Transverse colon (tissue), 4 donors: Measurements from ENCODE around the gene KAT2B.

ENCODE experiments used
- EP300 ChIP-seq: sonication (generic); formaldehyde crosslinking; IDR thresholded peaks from one replicate; pipeline ENCODE4 v1.6.1; 2017; ENCODE audit warnings: antibody characterized with exemption, low read depth
- POLR2A ChIP-seq: fragments of 450-650 bp; IDR thresholded peaks from one replicate; pipeline ENCODE4 v1.6.1; 2016; ENCODE audit warnings: antibody characterized with exemption, mild to moderate bottlenecking, moderate library complexity
- POLR2AphosphoS5 ChIP-seq, 3 donors: sonication (generic); formaldehyde crosslinking; IDR thresholded peaks; one replicate each; pipeline ENCODE4 v1.6.1; 2016; ENCODE audit warnings: antibody characterized with exemption in 3 of 3
- TF ChIP-seq, protein P1 (sequence below), 5 experiments: fragments of 200-600 bp in 3 of 5; fragments of 450-650 bp in 2 of 5; sonication (generic) in 3 of 5; IDR thresholded peaks; 1 replicate in 2 of 5; 2 replicates in 3 of 5; pipeline ENCODE4 v1.5.1; 2016 to 2017; ENCODE audit warnings: antibody characterized with exemption in 5 of 5, inconsistent platforms in 3 of 5, mild to moderate bottlenecking in 2 of 5, moderate library complexity in 1 of 5

DNA sequence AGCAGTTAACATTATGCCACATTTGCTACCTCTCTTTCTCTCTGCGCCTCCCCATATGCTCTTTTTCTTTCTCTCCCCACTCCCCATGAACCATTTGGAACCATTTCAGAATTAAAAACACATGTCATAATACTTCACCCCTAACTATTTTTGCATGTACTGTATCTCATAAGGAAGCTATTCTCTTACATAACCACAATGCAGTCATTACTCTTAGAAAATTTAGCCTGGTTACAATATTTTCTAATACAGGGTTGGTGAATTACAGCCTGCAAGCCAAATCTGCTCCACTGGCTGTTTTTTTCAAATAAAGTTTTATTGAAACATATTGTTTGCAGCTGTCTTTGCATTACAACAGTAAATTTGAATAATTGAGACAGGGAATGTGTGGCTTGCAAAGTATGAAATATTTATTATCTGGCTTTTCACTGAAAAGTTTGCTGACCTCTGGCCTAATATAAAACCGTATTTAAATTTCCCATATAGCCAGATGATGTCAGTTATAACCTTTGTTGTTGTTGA is 82.9 kb downstream of the KAT2B start:
- TF ChIP-seq POLR2A, result no peak
- no peak for TF ChIP-seq EP300
- TF ChIP-seq, protein P1, sequence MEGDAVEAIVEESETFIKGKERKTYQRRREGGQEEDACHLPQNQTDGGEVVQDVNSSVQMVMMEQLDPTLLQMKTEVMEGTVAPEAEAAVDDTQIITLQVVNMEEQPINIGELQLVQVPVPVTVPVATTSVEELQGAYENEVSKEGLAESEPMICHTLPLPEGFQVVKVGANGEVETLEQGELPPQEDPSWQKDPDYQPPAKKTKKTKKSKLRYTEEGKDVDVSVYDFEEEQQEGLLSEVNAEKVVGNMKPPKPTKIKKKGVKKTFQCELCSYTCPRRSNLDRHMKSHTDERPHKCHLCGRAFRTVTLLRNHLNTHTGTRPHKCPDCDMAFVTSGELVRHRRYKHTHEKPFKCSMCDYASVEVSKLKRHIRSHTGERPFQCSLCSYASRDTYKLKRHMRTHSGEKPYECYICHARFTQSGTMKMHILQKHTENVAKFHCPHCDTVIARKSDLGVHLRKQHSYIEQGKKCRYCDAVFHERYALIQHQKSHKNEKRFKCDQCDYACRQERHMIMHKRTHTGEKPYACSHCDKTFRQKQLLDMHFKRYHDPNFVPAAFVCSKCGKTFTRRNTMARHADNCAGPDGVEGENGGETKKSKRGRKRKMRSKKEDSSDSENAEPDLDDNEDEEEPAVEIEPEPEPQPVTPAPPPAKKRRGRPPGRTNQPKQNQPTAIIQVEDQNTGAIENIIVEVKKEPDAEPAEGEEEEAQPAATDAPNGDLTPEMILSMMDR (IDR thresholded peaks at IDR 0.05), result no peak
- no peak for TF ChIP-seq POLR2AphosphoS5 (IDR thresholded peaks at IDR 0.05)
